ENCODE measurements around the gene ING2.

DNA sequence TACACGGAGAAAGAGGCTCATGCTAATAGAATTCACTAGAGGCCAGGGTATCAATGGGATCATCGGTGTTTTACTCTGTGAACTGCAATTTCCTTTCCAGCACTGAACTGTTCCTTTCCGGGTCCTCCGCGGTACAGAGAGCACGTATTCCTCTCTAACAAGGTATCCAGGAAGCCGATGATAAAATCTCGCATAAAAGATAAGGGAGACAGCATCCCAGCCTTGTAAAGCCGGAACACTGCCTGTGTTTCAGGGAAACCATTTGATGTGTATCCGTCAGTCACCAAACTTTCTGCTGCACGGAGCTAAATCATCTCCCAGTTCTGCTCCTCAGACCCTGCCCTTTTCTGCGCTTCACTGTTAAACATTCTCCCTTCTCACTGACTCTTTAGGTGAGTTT is 54.0 kb downstream of the ING2 start:
- no peak for TF ChIP-seq CTCF (IDR thresholded peaks at IDR 0.05)
- no peak for TF ChIP-seq POLR2A (IDR thresholded peaks at IDR 0.05)
